GM21529 (cell line): Measurements from ENCODE around the gene ASB18.

Experiments used
- ATAC-seq: cut with Tn5 transposase; IDR thresholded peaks from one replicate; pipeline ENCODE4 v1.9.1; 2021; ENCODE audit not compliant: unreplicated experiment

ASB18 gene

DNA sequence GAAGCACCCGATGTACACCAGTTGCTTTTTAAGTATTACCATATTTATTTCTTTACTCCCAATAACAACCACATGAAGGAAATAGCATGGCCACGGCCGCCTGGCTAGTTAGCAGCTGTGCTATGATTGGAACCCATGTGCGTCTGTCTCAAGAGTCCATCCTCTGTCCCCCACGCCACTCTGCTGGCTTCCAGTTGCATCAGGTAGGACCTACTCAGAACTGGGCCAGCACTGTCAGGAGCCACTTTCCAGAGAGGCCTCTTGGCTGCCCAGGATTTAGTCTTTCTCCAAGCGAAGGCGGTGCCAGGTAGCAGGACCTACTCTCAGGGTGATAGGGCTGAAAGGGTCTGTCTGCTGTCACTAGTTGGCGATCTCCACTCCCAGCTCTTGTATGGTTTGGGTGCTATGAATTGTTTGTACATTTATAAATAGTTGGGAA is 22.1 kb downstream of the ASB18 start:
- ATAC-seq: no peak

DNA sequence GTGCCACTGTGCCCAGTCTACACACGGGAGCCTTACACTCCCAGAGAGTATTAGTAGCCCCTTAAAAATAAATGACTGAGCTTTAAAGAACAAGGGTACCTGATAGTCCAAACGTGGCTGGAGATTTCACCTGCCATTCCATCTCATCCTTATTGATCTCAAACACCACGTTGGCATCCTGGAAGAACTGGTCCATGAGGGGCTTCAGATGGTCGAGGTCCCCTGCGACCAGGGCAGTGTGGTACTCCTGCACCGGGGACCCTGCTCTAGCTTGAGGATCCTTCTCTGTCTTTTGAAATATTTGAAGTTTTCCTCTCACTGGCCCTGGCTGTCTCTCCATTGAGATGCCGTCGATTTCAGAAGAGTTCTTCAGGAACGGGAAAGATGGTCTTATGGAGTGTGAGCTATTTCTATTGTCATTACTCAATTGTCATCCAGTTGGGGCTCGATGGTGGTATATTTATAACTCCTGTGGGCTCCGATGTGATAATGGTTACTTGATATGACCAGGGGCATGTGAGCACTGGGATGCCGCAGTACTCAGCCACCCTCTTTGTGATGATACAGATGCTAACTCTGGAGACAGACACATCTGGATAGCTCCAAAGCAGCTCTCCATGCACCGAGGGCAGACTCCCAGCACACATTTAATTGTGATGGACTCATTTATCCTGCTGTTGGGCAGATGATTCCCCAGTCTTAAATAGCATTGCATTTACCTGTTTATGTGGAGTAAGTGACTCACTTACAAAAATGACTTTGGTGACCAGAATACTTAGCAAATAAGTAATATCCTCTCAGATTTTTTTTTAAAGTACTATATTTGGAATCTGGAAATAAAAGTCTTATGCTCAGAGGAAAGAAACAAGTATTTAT is 22.8 kb downstream of the ASB18 start:
- ATAC-seq: no peak

DNA sequence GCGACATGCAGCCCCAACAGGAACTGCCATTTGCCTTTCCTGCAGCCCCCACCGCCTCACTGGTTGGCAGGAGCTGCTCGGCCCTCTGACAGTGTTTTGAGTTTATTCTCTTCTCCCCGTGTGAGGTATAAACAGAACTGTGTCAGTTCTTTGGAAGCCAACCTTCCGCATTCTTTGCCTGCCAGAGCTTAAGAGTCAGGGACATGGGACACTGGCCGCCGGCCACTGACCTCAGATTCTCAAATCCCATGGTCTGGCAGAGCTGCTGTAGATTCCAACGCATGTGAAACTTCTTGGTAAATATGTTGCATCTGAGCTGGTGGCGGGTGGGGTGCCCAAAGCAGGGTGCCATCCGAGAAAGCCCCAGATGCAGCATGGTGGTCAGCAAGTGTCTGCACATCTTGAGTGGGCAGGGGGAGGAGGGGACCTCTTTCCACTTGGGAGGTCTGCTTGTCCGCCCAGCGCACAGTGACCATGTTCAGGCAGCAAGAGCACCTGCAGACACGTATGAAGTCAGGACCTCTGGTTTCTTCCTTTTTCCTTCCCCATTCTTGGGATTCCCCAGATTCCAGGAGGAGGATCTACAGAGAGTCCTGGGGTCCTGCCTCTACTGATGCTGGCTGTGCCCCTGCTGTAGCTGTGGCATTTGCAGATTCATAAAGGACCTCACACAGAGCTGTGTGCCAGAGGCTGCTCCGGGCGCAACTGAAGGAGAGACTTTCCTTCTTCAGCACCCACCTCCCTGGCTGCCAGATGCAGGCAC is 23.8 kb downstream of the ASB18 start:
- no peak for ATAC-seq

DNA sequence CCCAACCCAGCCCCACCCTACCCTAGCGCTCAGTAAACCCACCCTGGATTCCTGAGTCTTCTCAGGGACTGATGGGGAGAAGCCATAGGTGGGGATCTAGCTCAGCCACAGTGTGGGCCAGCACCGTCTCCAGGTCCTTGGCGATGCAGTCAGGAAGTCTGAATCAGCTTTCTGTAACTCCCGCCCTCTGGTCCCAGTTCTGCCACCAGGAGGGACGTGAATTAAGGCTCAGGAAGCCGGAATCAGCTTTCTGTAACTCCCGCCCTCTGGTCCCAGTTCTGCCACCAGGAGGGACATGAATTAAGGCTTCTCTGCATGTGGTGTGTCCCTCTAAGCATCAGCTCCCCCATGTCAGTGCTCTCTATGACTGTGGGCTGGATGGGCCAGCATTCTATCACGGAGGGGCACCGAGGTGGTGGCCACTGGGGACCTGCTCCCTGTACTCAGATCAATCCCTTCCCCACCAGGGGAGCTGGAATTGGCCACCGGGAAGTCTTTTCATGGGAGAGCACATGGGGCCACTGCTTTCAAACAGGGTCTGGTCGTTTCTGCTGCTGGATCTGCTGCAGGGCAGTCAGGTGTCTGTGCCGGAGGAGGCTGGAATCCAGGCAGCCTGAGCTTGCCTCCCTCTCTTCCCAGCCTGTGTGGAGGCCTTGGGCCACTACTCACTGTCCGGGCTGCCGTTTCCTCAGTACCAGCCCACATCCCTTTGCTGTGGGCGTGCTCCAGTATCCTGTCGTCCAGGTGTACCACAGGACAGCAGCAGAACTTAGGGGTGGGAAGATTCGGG is 24.7 kb downstream of the ASB18 start:
- no peak for ATAC-seq

DNA sequence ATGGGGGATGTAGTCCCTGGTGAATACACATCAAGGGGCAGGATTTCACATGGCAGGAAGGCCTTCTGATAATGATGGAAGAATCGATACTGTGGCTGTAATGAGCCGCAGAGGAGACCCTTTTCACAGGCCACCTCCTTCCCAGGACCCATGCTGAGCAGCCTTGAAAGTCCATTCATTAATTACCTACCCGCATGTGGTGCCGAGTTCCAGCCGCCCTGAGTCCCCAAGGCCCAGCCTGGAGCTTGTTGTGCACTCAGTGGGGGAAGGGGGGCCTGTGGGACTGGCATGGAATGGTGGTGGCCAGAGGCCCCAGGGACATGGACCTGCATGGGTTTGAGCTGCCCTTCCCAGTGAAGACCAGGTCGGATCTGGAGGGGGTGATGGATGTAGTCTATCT is 25.5 kb downstream of the ASB18 start:
- no peak for ATAC-seq

DNA sequence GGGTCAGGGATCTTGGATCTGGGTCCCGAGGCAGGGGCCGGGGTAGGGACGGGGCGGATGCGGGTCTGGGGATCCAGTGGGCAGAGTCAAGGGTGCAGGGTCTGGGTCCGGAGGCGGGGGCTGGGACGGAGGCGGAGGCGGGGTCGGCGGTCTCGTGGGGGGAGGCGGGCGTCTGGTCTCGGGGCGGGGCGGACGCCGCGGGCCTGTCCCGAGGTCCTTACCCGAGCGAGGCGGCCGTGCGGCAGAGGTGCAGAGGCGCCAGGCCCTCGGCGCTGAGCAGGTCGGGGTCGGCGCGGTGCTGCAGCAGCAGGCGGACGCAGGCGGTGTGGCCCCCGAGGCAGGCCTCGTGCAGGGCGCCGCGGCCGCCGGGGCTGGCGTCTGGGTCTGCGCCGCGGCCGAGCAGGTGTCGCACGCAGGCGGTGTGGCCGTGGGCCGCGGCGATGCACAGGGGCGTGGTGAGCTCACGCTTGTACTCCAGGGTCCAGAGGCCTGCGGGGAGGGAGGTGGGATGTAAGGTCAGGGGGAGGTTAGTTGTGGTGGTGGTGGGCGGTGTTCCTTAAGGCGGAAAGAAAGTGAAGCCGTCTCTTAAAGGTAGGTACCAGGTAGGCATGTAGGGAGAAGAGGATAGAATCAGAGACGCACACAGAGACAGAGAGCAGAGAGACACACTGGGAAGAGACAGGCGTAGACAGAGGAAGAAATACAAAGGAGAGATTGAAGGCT is 26.6 kb downstream of the ASB18 start:
- ATAC-seq: no peak

DNA sequence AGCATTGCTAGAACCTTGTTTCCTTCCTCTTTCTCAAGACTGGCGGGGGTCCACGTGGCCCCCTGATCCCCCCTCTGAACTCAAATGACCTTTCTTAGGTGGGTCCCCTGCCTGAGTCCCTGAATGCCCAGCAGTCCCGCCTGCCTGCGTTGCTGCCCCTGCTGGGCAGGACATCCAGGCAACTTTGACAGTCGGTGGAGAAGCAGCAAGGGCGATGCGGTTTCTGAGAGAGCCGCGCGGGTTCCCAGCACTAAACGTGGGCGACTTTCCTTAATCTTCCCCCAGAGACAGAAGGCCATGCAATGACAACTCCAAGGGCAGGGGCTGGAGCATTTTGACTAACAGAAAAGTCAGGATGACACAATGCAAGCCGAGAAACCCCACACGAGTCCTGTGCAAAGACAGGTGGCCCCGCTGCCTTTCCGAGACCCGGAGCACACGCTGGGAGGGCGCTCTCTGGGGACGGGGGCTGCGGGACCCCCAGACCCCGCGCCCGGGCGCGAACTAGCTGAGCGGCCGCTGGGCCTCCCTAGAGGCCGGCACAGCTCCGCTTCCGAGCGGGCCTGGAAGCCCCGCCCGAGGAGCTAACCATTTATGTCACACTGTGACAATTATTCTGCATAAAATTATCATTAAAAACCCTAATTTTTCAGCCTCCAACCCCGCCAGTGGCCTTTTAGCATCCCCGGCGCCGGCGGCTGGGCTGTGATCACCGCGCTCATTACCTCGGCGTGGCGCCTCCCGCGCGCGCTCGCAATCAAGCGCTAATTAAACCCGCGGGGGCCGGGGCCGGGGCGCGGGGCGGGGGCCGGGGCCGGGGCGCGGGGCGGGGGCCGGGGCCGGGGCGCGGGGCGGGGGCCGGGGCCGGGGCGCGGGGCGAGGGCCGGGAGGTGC is 27.4 kb downstream of the ASB18 start:
- ATAC-seq: no peak

DNA sequence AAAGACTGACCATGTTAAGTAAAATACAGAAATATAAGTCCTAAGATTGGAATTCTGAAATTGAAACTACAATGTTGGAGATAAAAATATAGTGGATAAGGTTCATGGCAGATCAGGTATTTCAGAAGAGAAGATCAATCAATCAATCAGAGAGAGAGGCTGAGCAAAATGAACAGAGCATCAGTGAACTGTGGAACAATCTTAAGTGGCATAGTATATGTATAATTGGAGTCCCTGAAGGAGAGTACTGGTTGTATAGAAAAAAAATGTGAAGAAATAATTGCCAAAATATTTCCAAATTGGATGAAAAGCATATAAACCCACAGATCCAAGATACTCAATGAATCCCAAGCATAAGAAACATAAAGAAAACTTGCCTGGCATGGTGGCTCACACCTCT is 35.0 kb downstream of the ASB18 start:
- no peak for ATAC-seq

DNA sequence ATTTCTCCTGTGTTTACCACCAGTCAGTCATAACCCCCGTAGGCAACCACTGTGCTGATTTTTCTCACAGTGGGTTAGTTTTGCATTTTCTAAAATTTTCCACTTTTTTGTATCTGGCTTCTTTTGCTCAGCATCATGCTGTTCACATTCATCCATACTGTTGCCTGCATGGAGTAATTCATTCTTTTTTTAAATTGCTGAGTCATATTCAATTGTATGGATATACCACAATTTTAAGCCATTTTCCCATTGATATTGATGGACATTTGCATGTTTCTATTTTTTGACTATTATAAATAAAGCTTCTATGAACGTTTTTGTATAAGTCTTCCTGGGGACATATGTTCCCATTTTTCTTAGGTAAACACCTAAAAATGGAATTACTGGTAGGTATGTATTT is 40.5 kb downstream of the ASB18 start:
- no peak for ATAC-seq

DNA sequence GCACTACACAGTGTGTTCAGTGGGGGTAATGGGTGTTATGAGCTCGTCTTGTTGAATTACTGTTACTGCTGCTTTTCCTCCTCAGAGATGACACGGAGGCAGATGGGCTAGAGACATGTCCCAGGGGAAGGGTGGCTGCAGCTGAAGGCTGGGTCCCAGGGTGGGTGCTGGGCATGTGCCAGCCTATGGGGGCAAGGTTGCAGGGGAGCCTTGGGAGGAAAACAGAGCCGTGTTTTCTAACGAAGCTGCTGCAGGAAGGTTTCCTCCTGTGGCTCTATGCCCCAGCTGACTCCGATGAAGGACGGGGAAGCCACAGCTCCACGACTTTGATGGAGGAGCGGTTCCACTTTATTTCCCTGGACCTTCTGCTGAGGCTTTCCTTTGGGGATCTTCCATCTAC is 42.4 kb downstream of the ASB18 start:
- ATAC-seq: no peak

DNA sequence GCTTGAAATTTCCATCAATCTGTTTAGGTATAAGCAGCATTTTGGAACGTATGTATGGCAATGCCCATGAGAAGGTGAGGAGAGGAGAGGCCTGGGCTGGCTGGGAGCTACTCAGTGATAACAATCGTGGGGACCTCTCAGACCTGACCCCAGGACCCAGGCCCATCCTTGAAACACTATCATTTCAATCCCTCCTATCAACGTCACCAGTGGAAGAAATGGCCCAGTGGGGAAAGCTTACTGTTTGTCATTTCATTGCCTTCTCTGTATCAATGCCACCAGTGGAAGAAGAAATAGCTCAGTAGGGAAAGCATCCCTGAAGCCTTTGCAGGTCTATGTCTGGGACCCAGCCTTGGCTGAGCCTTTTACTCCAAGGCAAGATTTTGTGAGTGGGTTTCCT is 44.8 kb downstream of the ASB18 start:
- no peak for ATAC-seq

DNA sequence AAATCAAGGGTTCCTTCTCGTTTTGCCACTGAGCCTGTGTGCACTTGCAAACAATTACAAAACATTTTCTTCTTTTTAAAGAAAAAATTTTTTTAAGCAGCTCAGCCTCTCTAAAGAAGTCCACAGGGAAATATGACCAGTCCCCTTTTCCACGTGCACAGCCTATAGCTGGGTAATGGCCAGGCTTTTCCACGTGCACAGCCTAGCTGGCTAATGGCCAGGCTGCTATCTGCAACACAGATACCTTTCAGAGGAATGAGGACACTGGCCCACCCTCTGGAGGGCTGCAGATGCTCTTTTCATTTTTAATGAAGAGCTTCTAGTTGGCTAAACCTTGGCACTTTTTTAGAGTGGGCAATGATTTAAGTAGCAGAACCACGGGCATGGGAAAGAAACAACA is 46.3 kb downstream of the ASB18 start:
- no peak for ATAC-seq

DNA sequence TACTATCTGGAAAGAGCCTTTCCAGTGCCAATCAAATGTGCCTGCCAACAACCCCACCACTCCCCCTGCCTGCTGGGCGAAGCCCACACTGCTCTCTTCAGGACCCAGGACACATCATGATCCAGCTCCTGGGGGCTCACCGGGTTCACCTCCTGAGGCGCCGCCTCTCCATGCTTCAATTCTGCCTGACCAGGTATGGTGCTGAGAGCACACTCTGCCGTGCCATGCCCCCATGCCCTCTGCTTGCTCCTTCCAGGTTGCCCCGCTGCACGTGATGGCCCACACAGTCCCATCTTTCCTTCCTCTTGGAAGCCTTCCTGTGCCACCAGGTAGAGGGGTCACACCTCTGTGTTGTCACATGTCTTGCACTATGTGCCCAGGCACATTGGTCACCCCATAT is 47.5 kb downstream of the ASB18 start:
- ATAC-seq: no peak

DNA sequence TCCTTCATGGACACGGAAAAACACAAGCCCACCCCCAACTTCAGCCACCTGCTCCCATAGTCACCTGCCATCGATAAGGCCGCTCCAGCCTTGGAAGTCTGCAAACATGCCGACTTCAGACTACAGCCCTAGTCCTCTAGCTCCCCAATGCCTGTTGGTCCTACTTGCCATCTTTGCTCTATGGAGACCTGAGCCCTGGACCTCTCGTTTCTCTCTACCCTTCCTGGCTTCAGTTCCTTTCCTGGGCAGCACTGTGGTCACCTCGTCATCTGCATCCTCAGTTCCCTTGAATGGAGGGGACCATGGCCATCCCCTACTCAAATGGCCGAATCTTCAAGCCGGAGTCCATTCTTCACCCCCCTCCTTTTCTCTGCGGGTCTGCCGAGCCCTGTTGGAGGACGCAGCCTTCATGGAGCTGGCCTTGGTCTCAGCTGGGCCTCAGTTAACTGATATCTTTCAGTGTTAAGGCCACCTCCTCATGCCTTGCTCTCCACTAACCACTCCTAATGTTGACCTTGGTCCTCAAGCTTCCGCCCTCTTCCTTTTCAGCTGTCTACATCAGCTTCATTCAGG is 48.4 kb downstream of the ASB18 start:
- ATAC-seq: no peak

DNA sequence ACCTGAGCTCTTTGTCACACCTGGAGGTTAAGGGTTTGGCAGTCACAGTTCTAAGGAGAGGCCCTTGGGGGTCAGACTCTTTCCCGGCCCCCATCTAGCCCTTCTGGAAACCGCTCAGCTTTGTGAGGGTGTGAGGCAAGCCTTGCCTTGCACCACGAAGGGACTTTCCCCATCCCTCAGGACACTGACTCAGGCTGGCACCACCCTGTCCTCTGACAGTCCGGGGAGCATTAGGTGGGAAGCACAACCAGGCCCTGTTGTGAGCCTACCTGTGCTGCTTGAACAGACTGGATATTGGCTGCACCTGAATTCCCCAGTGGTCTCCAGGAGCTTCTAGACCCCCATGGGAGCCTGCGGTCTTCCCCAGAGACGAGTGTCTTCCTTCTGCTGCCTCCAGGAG is 49.0 kb downstream of the ASB18 start:
- ATAC-seq: no peak

DNA sequence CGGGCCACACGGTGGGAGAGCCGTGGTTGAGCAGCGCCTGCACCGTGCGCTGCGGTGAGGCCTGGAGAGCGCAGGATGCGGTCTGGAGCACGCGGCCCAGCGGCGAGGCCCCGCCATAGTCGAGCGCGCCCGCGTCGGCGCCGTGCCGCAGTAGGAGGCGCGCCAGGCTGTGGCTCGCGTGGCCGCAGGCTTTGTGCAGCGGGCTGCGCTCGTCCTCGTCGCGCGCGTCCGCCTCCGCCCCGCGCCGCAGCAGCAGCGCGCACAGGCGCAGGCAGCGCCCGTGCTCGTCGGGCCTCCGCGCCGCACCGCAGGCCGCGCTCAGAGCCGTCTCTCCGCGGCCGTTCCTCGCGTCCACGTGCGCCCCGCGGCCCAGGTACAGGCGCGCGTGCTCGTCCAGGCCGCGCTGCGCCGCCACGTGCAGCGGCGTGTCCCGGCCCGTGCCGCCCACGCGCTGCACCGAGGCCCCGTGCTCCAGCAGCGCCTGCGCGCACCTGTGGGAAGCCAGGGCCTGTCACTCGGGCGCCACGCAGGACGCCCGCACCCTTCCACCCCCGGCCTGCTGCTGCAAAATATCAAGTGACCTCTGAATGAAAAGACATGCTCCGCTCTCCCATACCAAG is 49.7 kb downstream of the ASB18 start:
- no peak for ATAC-seq

DNA sequence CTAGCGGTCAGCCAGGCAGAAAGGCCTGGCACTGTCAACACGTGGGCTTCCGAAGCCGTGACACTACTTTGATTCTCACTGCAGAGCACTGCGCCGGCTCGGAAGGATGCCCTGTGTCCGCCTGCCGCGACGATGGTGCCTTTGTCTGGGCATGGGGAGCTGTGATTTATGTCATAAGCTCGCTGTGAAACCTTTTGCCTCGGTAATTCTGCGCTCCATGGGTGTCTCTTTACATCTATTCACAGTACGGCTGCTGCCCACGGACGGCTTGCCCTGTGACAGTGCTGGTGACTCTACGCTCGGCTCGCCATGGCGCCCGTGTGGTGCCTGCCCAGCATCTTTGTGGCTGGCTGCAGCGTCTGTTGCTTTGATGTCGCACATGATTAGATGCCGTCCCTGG is 52.9 kb downstream of the ASB18 start:
- ATAC-seq: no peak

DNA sequence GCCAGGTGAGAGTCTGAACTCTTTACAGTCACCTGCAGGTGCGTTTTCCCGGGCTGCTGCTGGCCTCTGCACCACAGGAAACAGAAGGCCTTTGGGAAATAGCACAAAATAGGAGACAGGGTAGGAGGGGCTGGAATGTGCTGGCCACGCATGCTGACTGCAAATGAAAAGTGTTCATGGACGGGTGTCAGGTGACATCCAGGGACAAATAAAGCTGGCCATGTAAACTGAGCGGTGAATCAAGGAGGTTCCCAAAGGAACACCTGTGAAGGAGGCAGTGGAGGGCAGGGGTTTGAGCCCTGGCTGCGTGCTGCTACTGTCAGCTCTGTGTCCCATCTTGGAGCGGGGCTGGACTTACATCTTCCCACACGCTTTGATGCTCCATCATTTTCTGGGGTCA is 53.7 kb downstream of the ASB18 start:
- ATAC-seq: no peak

DNA sequence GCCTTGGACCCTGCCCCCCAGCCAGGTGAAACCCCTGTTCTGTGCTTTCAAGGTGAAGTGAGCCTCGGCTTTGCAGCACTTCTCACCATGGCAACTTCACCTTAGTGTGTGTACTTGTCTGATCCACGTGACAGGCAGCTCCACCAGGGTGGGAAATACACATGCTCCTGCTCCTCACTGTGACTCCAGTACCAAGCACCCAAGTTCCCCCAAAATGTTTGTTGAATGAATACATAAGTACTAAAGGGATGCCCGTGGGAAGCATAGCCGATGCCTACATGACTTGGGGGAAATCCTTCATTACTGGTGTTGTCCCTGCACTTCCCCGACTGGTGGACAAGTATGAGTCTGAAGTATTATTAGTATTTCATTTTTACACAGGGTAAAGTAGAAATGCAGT is 54.2 kb downstream of the ASB18 start:
- ATAC-seq: no peak
